H1 (cell line): ENCODE results near the gene ESCO1. TPM values are rescaled to one million over a fixed set of nuclear protein-coding genes. Genes with fewer than 3 reads are reported as not detected.

Experiments used
- CTCF ChIA-PET: fragments of 300-600 bp; sonication (Branson Sonifier 250); formaldehyde crosslinking; loops from one replicate; lab custom pipeline; 2021; ENCODE audit not compliant: partially characterized antibody; lab: Charles Lee
- POLR2A ChIA-PET: fragments of 300-600 bp; sonication (Branson Sonifier 250); formaldehyde crosslinking; loops from one replicate; lab custom pipeline; 2021; ENCODE audit warnings: inconsistent platforms; ENCODE audit not compliant: partially characterized antibody; lab: Charles Lee
- DNase-seq, 2 experiments: peaks; one replicate each; pipeline versions ENCODE4 v3.0.0 to v3.0.0-alpha.2; 2010 to 2022; ENCODE audit warnings: low spot score in 2 of 2, low read depth in 1 of 2, mixed read lengths in 1 of 2
- FAIRE-seq: peaks from 2 replicates; lab custom pipeline; 2011; peaks lifted over from hg19 to GRCh38; lab: Jason Lieb, UNC
- H2AFZ ChIP-seq: 2 replicates; pipeline ENCODE4 v1.8.1; 2012; ENCODE audit warnings: low read length, inconsistent platforms
- H2AK5ac ChIP-seq: 2 replicates; pipeline ENCODE4 v1.6.1; 2013; ENCODE audit warnings: low read depth, low read length
- H2BK120ac ChIP-seq: replicated peaks from 2 replicates; pipeline ENCODE3; 2013; ENCODE audit warnings: low read depth, low read length, inconsistent platforms
- H2BK12ac ChIP-seq: 2 replicates; pipeline ENCODE4 v1.6.1; 2013; ENCODE audit warnings: low read depth, low read length
- H2BK15ac ChIP-seq: 2 replicates; pipeline ENCODE4 v1.6.1; 2013; ENCODE audit warnings: low read length
- H2BK20ac ChIP-seq: 2 replicates; pipeline ENCODE4 v1.6.1; 2013; ENCODE audit warnings: low read length
- H2BK5ac ChIP-seq: 2 replicates; pipeline ENCODE4 v1.6.1; 2013; ENCODE audit warnings: low read depth, low read length
- H3K14ac ChIP-seq: 2 replicates; pipeline ENCODE4 v1.6.1; 2013; ENCODE audit warnings: inconsistent platforms; ENCODE audit not compliant: insufficient read length
- H3K18ac ChIP-seq: 2 replicates; pipeline ENCODE4 v1.6.1; 2013; ENCODE audit warnings: low read length; ENCODE audit errors: extremely low read depth
- H3K23ac ChIP-seq: 2 replicates; pipeline ENCODE4 v1.6.1; 2013; ENCODE audit warnings: inconsistent platforms; ENCODE audit not compliant: insufficient read length
- H3K23me2 ChIP-seq: 2 replicates; pipeline ENCODE4 v1.6.1; 2013; ENCODE audit warnings: low read depth, low read length
- H3K27ac ChIP-seq: 2 replicates; pipeline ENCODE4 v1.6.1; 2011; ENCODE audit warnings: low read depth, low read length, inconsistent platforms
- H3K27me3 ChIP-seq, 4 experiments: replicated peaks in 1 of 4; 1 replicate in 1 of 4; 2 replicates in 3 of 4; pipeline versions ENCODE4 v1.6.1 to v1.8.1; 2011 to 2013; ENCODE audit warnings: low read length in 3 of 4, mild to moderate bottlenecking in 3 of 4, inconsistent platforms in 2 of 4, mixed read lengths in 2 of 4, moderate library complexity in 1 of 4; ENCODE audit not compliant: control insufficient read depth in 3 of 4, insufficient read depth in 3 of 4; ENCODE audit errors: extremely low read depth in 1 of 4
- H3K36me3 ChIP-seq, 4 experiments: 2 replicates each; pipeline versions ENCODE4 v1.6.1 to v1.8.1; 2011 to 2013; ENCODE audit warnings: mild to moderate bottlenecking in 4 of 4, low read length in 3 of 4, moderate library complexity in 2 of 4, control low read depth in 1 of 4, inconsistent platforms in 1 of 4; ENCODE audit not compliant: insufficient read depth in 4 of 4, control insufficient read depth in 2 of 4
- H3K4ac ChIP-seq: replicated peaks from 2 replicates; pipeline ENCODE3; 2013; ENCODE audit warnings: low read length, low read depth, mixed read lengths, inconsistent platforms; ENCODE audit not compliant: insufficient read length
- H3K4me1 ChIP-seq, 4 experiments: replicated peaks in 1 of 4; 1 replicate in 1 of 4; 2 replicates in 3 of 4; pipeline versions ENCODE4 v1.6.1 to v1.8.1; 2011 to 2013; ENCODE audit warnings: low read length in 3 of 4, inconsistent platforms in 2 of 4, mixed read lengths in 1 of 4; ENCODE audit not compliant: insufficient read depth in 4 of 4, control insufficient read depth in 3 of 4
- H3K4me2 ChIP-seq, 2 experiments: 2 replicates each; pipeline versions ENCODE4 v1.6.1 to v1.8.1; 2011 to 2013; ENCODE audit warnings: low read depth in 2 of 2, low read length in 2 of 2, control low read depth in 1 of 2, inconsistent platforms in 1 of 2, mild to moderate bottlenecking in 1 of 2; ENCODE audit not compliant: insufficient read depth in 1 of 2
- H3K4me3 ChIP-seq, 4 experiments: fragments of 200-600, 300-600 bp in 1 of 4; sonication (generic), shearing (Covaris generic), sonication (Bioruptor Twin) in 1 of 4; 2 replicates each; pipeline versions ENCODE4 v1.5.1 to v1.8.1; 2011 to 2016; ENCODE audit warnings: low read length in 4 of 4, low read depth in 3 of 4, control low read depth in 2 of 4, inconsistent platforms in 2 of 4, mild to moderate bottlenecking in 2 of 4, mixed read lengths in 1 of 4, moderate library complexity in 1 of 4; ENCODE audit not compliant: insufficient read depth in 2 of 4; ENCODE audit errors: extremely low read depth in 1 of 4
- H3K56ac ChIP-seq: replicated peaks from 2 replicates; pipeline ENCODE3; 2013; ENCODE audit warnings: low read depth, mild to moderate bottlenecking, mixed read lengths, low read length, inconsistent platforms; ENCODE audit not compliant: insufficient read length
- H3K79me1 ChIP-seq: 2 replicates; pipeline ENCODE4 v1.6.1; 2013; ENCODE audit warnings: low read depth, low read length, control low read depth
- H3K79me2 ChIP-seq, 2 experiments: 2 replicates each; pipeline versions ENCODE4 v1.6.1 to v1.8.1; 2012 to 2013; ENCODE audit warnings: low read length in 2 of 2, mild to moderate bottlenecking in 2 of 2, inconsistent platforms in 1 of 2; ENCODE audit not compliant: insufficient read depth in 2 of 2, control insufficient read depth in 1 of 2
- H3K9ac ChIP-seq, 4 experiments: replicated peaks in 1 of 4; 1 replicate in 1 of 4; 2 replicates in 3 of 4; pipeline versions ENCODE4 v1.6.1 to v1.8.1; 2011 to 2013; ENCODE audit warnings: low read depth in 3 of 4, low read length in 3 of 4, control low read depth in 2 of 4, mild to moderate bottlenecking in 2 of 4, moderate library complexity in 2 of 4, inconsistent platforms in 1 of 4; ENCODE audit errors: extremely low read depth in 1 of 4
- H3K9me3 ChIP-seq, 2 experiments: 2 replicates each; pipeline versions ENCODE4 v1.6.1 to v1.8.1; 2012 to 2013; ENCODE audit warnings: mild to moderate bottlenecking in 2 of 2, moderate library complexity in 2 of 2, control low read depth in 1 of 2, inconsistent platforms in 1 of 2, low read depth in 1 of 2, low read length in 1 of 2, mixed read lengths in 1 of 2; ENCODE audit not compliant: insufficient read depth in 2 of 2
- H4K20me1 ChIP-seq, 2 experiments: replicated peaks in 1 of 2; 2 replicates each; pipeline versions ENCODE3 to v1.8.1; 2011 to 2013; ENCODE audit warnings: inconsistent platforms in 2 of 2, low read length in 2 of 2, mild to moderate bottlenecking in 1 of 2; ENCODE audit not compliant: insufficient read depth in 2 of 2, control insufficient read depth in 1 of 2
- H4K5ac ChIP-seq: 2 replicates; pipeline ENCODE4 v1.6.1; 2013; ENCODE audit warnings: low read length, low read depth, mixed read lengths, inconsistent platforms; ENCODE audit not compliant: insufficient read length
- H4K8ac ChIP-seq: 2 replicates; pipeline ENCODE4 v1.8.0; 2013; ENCODE audit warnings: mild to moderate bottlenecking, moderate library complexity, low read length, inconsistent platforms; ENCODE audit not compliant: insufficient read depth; ENCODE audit errors: extremely low read depth
- H4K91ac ChIP-seq: replicated peaks from 2 replicates; pipeline ENCODE3; 2013; ENCODE audit warnings: low read length, mixed read lengths, inconsistent platforms; ENCODE audit not compliant: insufficient read length
- ASH2L ChIP-seq: fragments of 200-600, 300-600 bp; sonication (generic); IDR thresholded peaks from one replicate; pipeline ENCODE4 v1.7.1; 2017; ENCODE audit warnings: low read length
- BCL11A ChIP-seq, 2 experiments: IDR thresholded peaks; one replicate each; pipeline ENCODE4 v1.6.1; 2011; ENCODE audit warnings: low read depth in 2 of 2, low read length in 2 of 2, mild to moderate bottlenecking in 2 of 2
- CBX5 ChIP-seq: fragments of 300-800, 300-1000 bp; sonication (generic); IDR thresholded peaks from 2 replicates; pipeline ENCODE4 v1.7.1; 2016; ENCODE audit warnings: antibody characterized with exemption, low read length, low read depth
- CBX8 ChIP-seq: fragments of 300-800, 300-1000 bp; sonication (generic); IDR thresholded peaks from 2 replicates; pipeline ENCODE4 v1.7.1; 2016; ENCODE audit warnings: low read depth, low read length, borderline replicate concordance
- EGR1 ChIP-seq: IDR thresholded peaks from 2 replicates; pipeline ENCODE4 v1.6.1; 2011; ENCODE audit warnings: low read depth, low read length, borderline replicate concordance
- GABPA ChIP-seq: IDR thresholded peaks from 2 replicates; pipeline ENCODE4 v1.6.1; 2011; ENCODE audit warnings: mild to moderate bottlenecking, low read length, moderate library complexity, borderline replicate concordance; ENCODE audit not compliant: insufficient read depth
- HDAC6 ChIP-seq: IDR thresholded peaks from one replicate; pipeline ENCODE4 v1.7.1; 2012; ENCODE audit warnings: low read depth, mild to moderate bottlenecking, inconsistent platforms, low read length, moderate library complexity
- NANOG ChIP-seq: IDR thresholded peaks from 2 replicates; pipeline ENCODE4 v1.6.1; 2011; ENCODE audit warnings: low read length, low read depth, mild to moderate bottlenecking, inconsistent platforms; ENCODE audit not compliant: insufficient read depth, poor library complexity, severe bottlenecking
- NRF1 ChIP-seq: IDR thresholded peaks from 2 replicates; pipeline ENCODE4 v1.6.1; 2011; ENCODE audit warnings: mild to moderate bottlenecking, low read depth, low read length, improper control_type of control experiment
- POLR2AphosphoS5 ChIP-seq: IDR thresholded peaks from 2 replicates; pipeline ENCODE4 v1.6.1; 2011; ENCODE audit warnings: low read depth, low read length
- POU5F1 ChIP-seq: IDR thresholded peaks from 2 replicates; pipeline ENCODE4 v1.6.1; 2011; ENCODE audit warnings: low read depth, mild to moderate bottlenecking, low read length, moderate library complexity
- RAD21 ChIP-seq, 2 experiments: IDR thresholded peaks in 1 of 2; conservative IDR thresholded peaks in 1 of 2; 2 replicates each; pipeline ENCODE4 v1.6.1; 2011; ENCODE audit warnings: low read depth in 2 of 2, low read length in 2 of 2, improper control_type of control experiment in 1 of 2, inconsistent platforms in 1 of 2, mild to moderate bottlenecking in 1 of 2, moderate library complexity in 1 of 2
- RBBP5 ChIP-seq: IDR thresholded peaks from 2 replicates; pipeline ENCODE4 v1.7.1; 2012; ENCODE audit warnings: low read depth, mild to moderate bottlenecking, inconsistent platforms, low read length, moderate library complexity, borderline replicate concordance
- SIX5 ChIP-seq: IDR thresholded peaks from 2 replicates; pipeline ENCODE4 v1.6.1; 2011; ENCODE audit warnings: mild to moderate bottlenecking, low read depth, low read length
- polyA plus RNA-seq, 7 experiments: library from polyadenylated mRNA; depleted of rRNA in 3 of 7; stranded (reverse) in 5 of 7; unstranded in 2 of 7; fragments of >200 nt in 5 of 7; fragments of 200-250 nt in 2 of 7; gene quantifications; 1 replicate in 5 of 7; 2 replicates in 1 of 7; 4 replicates in 1 of 7; pipeline versions ENCODE4 v1.2.1 to v1.2.3, GENCODE V29; 2011 to 2013; ENCODE audit warnings: missing spikeins in 2 of 7, mixed read lengths in 2 of 7
- total RNA-seq: library from RNA; stranded (reverse); fragmentation: NEBNext Ultra II Directional; extraction: Animal tissue kit (Norgen Biotek cat#: 25700); gene quantifications from 2 replicates; pipeline ENCODE4 v1.2.1, GENCODE V29; 2021
- TF ChIP-seq, protein P1 (sequence below): IDR thresholded peaks from 2 replicates; pipeline ENCODE4 v1.6.1; 2011; ENCODE audit warnings: low read length, improper control_type of control experiment

ESCO1 gene
- total and polyA plus RNA-seq, 2 of the 8 experiments (the other 6 are each of a cell fraction or from before 2014, with no cell fraction given): 5.8 to 48.3 TPM

DNA sequence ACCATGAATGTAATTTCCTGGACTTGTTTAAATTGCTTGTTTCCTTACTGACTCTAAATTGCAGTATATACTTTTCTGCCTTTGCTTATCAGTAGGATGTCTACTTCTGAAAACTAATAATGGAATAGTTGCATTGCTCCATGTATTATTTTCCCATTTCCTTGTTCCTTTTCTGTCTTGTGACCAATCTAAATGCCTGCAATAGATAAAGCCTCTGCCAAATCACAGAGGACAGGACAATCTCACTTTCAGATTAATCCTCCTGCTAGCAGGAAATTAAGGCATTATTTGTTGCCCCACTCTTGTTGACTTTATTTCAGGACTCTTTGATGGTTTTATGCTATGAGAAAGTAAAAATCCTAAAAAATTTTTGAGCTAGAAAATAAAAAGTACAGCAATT is 4.7 kb upstream of the ESCO1 start:
- Histone ChIP-seq H3K79me1 (no peaks in the 10 kb centered on the region), H3K23ac (no peak overlapping the region), H3K9ac (no peak overlapping the region), H2BK12ac (no peak overlapping the region), H3K27me3 (0 out of 7 replicates have a peak, but pooled peaks cover 0 to 2% (median 0%) of the 10 kb centered on the region in 4 experiments), H4K5ac (no peak overlapping the region), H3K14ac (no peak overlapping the region), H3K36me3 (no peaks in the 10 kb centered on the region), H2BK5ac (no peak overlapping the region), H3K56ac (no peak overlapping the region), H3K18ac (no peak overlapping the region), H4K20me1 (no peaks in the 10 kb centered on the region), H4K91ac (no peak overlapping the region), H3K27ac (no peak overlapping the region), H2BK15ac (no peak overlapping the region), H2BK120ac (no peak overlapping the region), H3K4me3 (no peak overlapping the region), H3K4me1 (no peaks in the 10 kb centered on the region), H2BK20ac (no peak overlapping the region), H3K23me2 (no peaks in the 10 kb centered on the region), H2AFZ (no peak overlapping the region), H3K9me3 (no peaks in the 10 kb centered on the region), H2AK5ac (no peak overlapping the region), H3K79me2 (no peaks in the 10 kb centered on the region), H3K4me2 (no peak overlapping the region), H4K8ac (no peak overlapping the region), H3K4ac (no peak overlapping the region)
- no peak for DNase-seq
- FAIRE-seq: no peak
- POLR2A ChIA-PET: interaction anchor here (1.5 kb wide), 2 partner anchors 12 to 53 kb away, joined by 3 read pairs; no protein-coding TSS in a partner anchor
- CTCF ChIA-PET: no interaction called here
- TF ChIP-seq EGR1 (no peak), POLR2AphosphoS5 (no peak), POU5F1 (no peak), ASH2L (no peak), SIX5 (no peak), NRF1 (no peak), GABPA (no peak), RAD21 (IDR thresholded peaks at IDR 0.05 in 1 of 2, conservative IDR thresholded peaks at IDR 0.05 in 1 of 2; ENCODE audit: low read depth in 2 of 2, low read length in 2 of 2) (no peak), NANOG (no peak), CBX8 (no peak), HDAC6 (no peak), BCL11A (IDR thresholded peaks at IDR 0.05; ENCODE audit: low read depth in 2 of 2, low read length in 2 of 2) (no peak), CBX5 (no peak), RBBP5 (no peak)
- TF ChIP-seq, protein P1, sequence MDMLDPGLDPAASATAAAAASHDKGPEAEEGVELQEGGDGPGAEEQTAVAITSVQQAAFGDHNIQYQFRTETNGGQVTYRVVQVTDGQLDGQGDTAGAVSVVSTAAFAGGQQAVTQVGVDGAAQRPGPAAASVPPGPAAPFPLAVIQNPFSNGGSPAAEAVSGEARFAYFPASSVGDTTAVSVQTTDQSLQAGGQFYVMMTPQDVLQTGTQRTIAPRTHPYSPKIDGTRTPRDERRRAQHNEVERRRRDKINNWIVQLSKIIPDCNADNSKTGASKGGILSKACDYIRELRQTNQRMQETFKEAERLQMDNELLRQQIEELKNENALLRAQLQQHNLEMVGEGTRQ: no peak
